Esophagus squamous epithelium (tissue), 5 donors: Measurements from ENCODE around the gene GNAT3. TPM values are rescaled to one million over a fixed set of nuclear protein-coding genes. Genes with fewer than 3 reads are reported as not detected.

Experiments
- DNase-seq: peaks from one replicate; lab custom pipeline; 2025; lab: John Stamatoyannopoulos, UW
- H3K27ac ChIP-seq, 4 donors: fragments of 200-600 bp; sonication (generic); one replicate each; pipeline ENCODE4 v1.5.1; 2016 to 2019; ENCODE audit warnings: mild to moderate bottlenecking in 1 of 4
- H3K27me3 ChIP-seq, 4 donors: fragments of 200-600 bp; sonication (generic); 1 replicate in 3 of 4; 2 replicates in 1 of 4; pipeline versions ENCODE4 v1.5.1 to v1.6.0; 2017 to 2021; ENCODE audit warnings: antibody characterized with exemption in 1 of 4
- H3K36me3 ChIP-seq, 3 donors: fragments of 200-600 bp; sonication (generic); one replicate each; pipeline ENCODE4 v1.5.1; 2016 to 2019
- H3K4me1 ChIP-seq, 3 donors: fragments of 200-600 bp; sonication (generic); one replicate each; pipeline ENCODE4 v1.5.1; 2017 to 2019
- H3K4me3 ChIP-seq, 4 donors: fragments of 200-600 bp; sonication (generic); 1 replicate in 3 of 4; 2 replicates in 1 of 4; pipeline ENCODE4 v1.5.1; 2016 to 2019; ENCODE audit warnings: mild to moderate bottlenecking in 2 of 4, moderate library complexity in 1 of 4
- H3K9me3 ChIP-seq, 3 donors: fragments of 200-600 bp; sonication (generic); one replicate each; pipeline ENCODE4 v1.5.1; 2016 to 2019
- POLR2A ChIP-seq, 4 donors: fragments of 450-650 bp; IDR thresholded peaks; one replicate each; pipeline ENCODE4 v1.6.1; 2017; ENCODE audit warnings: antibody characterized with exemption in 4 of 4, mild to moderate bottlenecking in 4 of 4, moderate library complexity in 3 of 4
- WGBS, 2 donors: methylation state at CpG; one replicate each; pipeline ENCODE4 v1.1.5; 2018; 5-methylcytosine and 5-hydroxymethylcytosine counted together
- intact Hi-C: fragments of 100-400 bp; cut with DNase I; formaldehyde crosslinking; loops from one replicate; pipeline ENCODE4 v1.15.0; 2022
- total RNA-seq, 4 donors: library from RNA; depleted of rRNA; stranded (reverse); fragments of >200 nt; gene quantifications; one replicate each; pipeline ENCODE4 v1.1.0, GENCODE V29; 2016
- TF ChIP-seq, protein P1 (sequence below), 6 experiments: fragments of 450-650 bp in 4 of 6; fragments of 200-600 bp in 2 of 6; sonication (generic) in 2 of 6; IDR thresholded peaks; one replicate each; pipeline ENCODE4 v1.5.1; 2016 to 2019; ENCODE audit warnings: antibody characterized with exemption in 6 of 6, mild to moderate bottlenecking in 4 of 6, moderate library complexity in 4 of 6
- donor health status: DM: yes; HTN: yes; CAD: no.

GNAT3 gene
- total RNA-seq, 4 donors from 2014 or later = not detected

GRCh38 chr7:80488406-80488805, 23.5 kb downstream of the GNAT3 start:
- TF ChIP-seq, protein P1, sequence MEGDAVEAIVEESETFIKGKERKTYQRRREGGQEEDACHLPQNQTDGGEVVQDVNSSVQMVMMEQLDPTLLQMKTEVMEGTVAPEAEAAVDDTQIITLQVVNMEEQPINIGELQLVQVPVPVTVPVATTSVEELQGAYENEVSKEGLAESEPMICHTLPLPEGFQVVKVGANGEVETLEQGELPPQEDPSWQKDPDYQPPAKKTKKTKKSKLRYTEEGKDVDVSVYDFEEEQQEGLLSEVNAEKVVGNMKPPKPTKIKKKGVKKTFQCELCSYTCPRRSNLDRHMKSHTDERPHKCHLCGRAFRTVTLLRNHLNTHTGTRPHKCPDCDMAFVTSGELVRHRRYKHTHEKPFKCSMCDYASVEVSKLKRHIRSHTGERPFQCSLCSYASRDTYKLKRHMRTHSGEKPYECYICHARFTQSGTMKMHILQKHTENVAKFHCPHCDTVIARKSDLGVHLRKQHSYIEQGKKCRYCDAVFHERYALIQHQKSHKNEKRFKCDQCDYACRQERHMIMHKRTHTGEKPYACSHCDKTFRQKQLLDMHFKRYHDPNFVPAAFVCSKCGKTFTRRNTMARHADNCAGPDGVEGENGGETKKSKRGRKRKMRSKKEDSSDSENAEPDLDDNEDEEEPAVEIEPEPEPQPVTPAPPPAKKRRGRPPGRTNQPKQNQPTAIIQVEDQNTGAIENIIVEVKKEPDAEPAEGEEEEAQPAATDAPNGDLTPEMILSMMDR (IDR thresholded peaks at IDR 0.05) = no peak
- no peak for TF ChIP-seq POLR2A (IDR thresholded peaks at IDR 0.05)
- no peaks in the 10 kb centered on the region for H3K36me3 ChIP-seq
- no peak overlapping the region for H3K4me3 ChIP-seq
- no peaks in the 10 kb centered on the region for H3K9me3 ChIP-seq
- DNase-seq = no peak
- no peak overlapping the region for H3K27ac ChIP-seq
- H3K27me3 ChIP-seq = no peaks in the 10 kb centered on the region
- no peaks in the 10 kb centered on the region for H3K4me1 ChIP-seq
- intact Hi-C loops = no loop called here

DNA sequence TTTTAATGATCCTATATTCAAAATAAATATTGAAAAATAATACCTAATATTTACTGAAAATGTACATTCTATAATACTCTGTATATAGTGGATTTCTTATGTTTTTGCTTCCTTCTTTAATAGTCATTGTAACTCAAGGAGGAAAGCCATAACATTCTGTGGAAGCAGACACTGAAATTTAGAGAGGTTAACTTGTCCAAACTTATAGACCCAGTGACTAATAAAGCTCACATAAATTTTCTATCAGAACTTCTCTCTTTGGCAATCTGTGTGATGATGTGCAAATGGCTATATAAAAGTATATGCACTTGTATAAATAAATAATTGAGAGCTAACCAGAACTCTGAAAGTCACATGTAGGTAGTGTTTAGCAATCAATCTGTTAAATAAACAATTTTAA, 26.1 kb downstream of the GNAT3 start:
- TF ChIP-seq POLR2A (IDR thresholded peaks at IDR 0.05) = no peak
- TF ChIP-seq, protein P1 (IDR thresholded peaks at IDR 0.05) = no peak

GRCh38 chr7:80482950-80483349, 28.9 kb downstream of the GNAT3 start:
- no peaks in the 10 kb centered on the region for H3K36me3 ChIP-seq
- no peak overlapping the region for H3K27ac ChIP-seq
- H3K4me1 ChIP-seq = peaks cover 0 to 13% (median 6%) of the 10 kb centered on the region in 3 donors
- 45 to 56% methylated on average over 3 of the region's 3 CpGs for WGBS, 2 donors
- no peak overlapping the region for H3K4me3 ChIP-seq
- no peaks in the 10 kb centered on the region for H3K27me3 ChIP-seq
- intact Hi-C loops = no loop called here
- no peak for TF ChIP-seq POLR2A (IDR thresholded peaks at IDR 0.05)
- H3K9me3 ChIP-seq = no peaks in the 10 kb centered on the region
- no peak for DNase-seq

More for the DNA sequence above, 26.1 kb downstream of the GNAT3 start:
- intact Hi-C loops = no loop called here
- Histone ChIP-seq H3K27me3 (no peaks in the 10 kb centered on the region), H3K27ac (no peak overlapping the region), H3K4me1 (peaks cover 0 to 13% (median 6%) of the 10 kb centered on the region in 3 donors), H3K36me3 (no peaks in the 10 kb centered on the region), H3K9me3 (no peaks in the 10 kb centered on the region), H3K4me3 (no peak overlapping the region)
- DNase-seq = no peak

- Histone ChIP-seq H3K27me3 (no peaks in the 10 kb centered on the region), H3K27ac (no peak overlapping the region), H3K36me3 (no peaks in the 10 kb centered on the region), H3K9me3 (no peaks in the 10 kb centered on the region), H3K4me1 (peaks cover 0 to 13% (median 6%) of the 10 kb centered on the region in 3 donors), H3K4me3 (no peak overlapping the region)
- intact Hi-C loops = no loop called here
- TF ChIP-seq POLR2A (IDR thresholded peaks at IDR 0.05) = no peak
- TF ChIP-seq, protein P1 (IDR thresholded peaks at IDR 0.05) = no peak
- DNase-seq = no peak
- 25 to 53% methylated on average over 2 of the region's 2 CpGs for WGBS, 2 donors
Measured at GRCh38 chr7:80481196-80481884, 30.5 kb downstream of the GNAT3 start.

DNA sequence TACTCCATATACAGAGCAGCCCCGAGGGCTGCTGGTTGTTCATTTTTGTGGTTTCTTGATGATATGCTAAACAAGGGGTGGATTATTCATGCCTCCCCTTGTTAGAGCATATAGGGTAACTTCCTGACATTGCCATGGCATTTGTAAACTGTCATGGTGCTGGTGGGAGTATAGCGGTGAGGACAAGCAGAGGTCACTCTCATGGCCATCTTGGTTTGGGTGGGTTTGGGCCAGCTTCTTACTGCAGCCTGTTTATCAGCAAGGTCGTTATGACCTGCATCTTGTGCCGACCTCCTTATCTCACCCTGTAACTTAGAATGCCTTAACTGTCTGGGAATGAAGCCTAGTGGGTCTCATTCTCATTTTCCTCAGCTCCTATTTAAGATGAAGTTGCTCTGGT, 31.3 kb downstream of the GNAT3 start:
- intact Hi-C loops = no loop called here
- TF ChIP-seq, protein P1 (IDR thresholded peaks at IDR 0.05) = no peak
- TF ChIP-seq POLR2A (IDR thresholded peaks at IDR 0.05) = no peak
- H3K9me3 ChIP-seq = no peaks in the 10 kb centered on the region
- DNase-seq = no peak
- 76 to 80% methylated on average over 3 to 4 of the region's 4 CpGs for WGBS, 2 donors
- H3K36me3 ChIP-seq = no peaks in the 10 kb centered on the region
- no peak overlapping the region for H3K27ac ChIP-seq
- peaks cover 0 to 13% (median 6%) of the 10 kb centered on the region in 3 donors for H3K4me1 ChIP-seq
- no peak overlapping the region for H3K4me3 ChIP-seq
- H3K27me3 ChIP-seq = no peaks in the 10 kb centered on the region
